WTC11 (cell line): ENCODE data around the gene ZBTB25. TPM values are rescaled to one million over a fixed set of nuclear protein-coding genes. Genes with fewer than 3 reads are reported as not detected.

Experiments used
- ATAC-seq: fragments of 200-7000 bp; cut with Tn5 transposase; 2 replicates; pipeline ENCODE4 v1.10.0; 2021; ENCODE audit warnings: mild to moderate bottlenecking, moderate library complexity
- CTCF ChIA-PET: fragments of 300-600 bp; sonication (Branson Sonifier 250); formaldehyde crosslinking; loops from one replicate; lab custom pipeline; 2021; ENCODE audit warnings: antibody characterized with exemption; lab: Charles Lee
- POLR2A ChIA-PET: fragments of 350-600 bp; sonication (Branson Sonifier 250); formaldehyde crosslinking; loops from one replicate; lab custom pipeline; 2021; ENCODE audit warnings: antibody characterized with exemption; lab: Charles Lee
- DNase-seq: peaks from one replicate; pipeline ENCODE4 v3.0.0; 2021; ENCODE audit warnings: low spot score
- H3K27ac Mint-ChIP-seq: 2 replicates; pipeline ENCODE4 v1.8.0; 2021; ENCODE audit warnings: mixed read lengths
- H3K27me3 Mint-ChIP-seq: 2 replicates; pipeline ENCODE4 v1.8.0; 2021; ENCODE audit warnings: low read depth, mild to moderate bottlenecking, moderate library complexity, mixed read lengths
- H3K36me3 Mint-ChIP-seq: 2 replicates; pipeline ENCODE4 v1.8.0; 2021; ENCODE audit warnings: mixed read lengths
- H3K4me1 Mint-ChIP-seq: 2 replicates; pipeline ENCODE4 v1.8.0; 2022; ENCODE audit warnings: mixed read lengths
- H3K4me3 Mint-ChIP-seq: 2 replicates; pipeline ENCODE4 v1.8.0; 2021; ENCODE audit warnings: mild to moderate bottlenecking, moderate library complexity, mixed read lengths
- H3K9me3 Mint-ChIP-seq: 2 replicates; pipeline ENCODE4 v1.8.0; 2021; ENCODE audit warnings: mixed read lengths
- ATF6 ChIP-seq: sonication (generic); formaldehyde crosslinking; IDR thresholded peaks from 2 replicates; pipeline ENCODE4 v1.8.1; 2023; ENCODE audit warnings: mild to moderate bottlenecking, missing genetic modification reagents
- CREM ChIP-seq: sonication (generic); formaldehyde crosslinking; IDR thresholded peaks from 2 replicates; pipeline ENCODE4 v1.8.1; 2022; ENCODE audit warnings: mild to moderate bottlenecking, missing genetic modification reagents, moderate library complexity
- E2F5 ChIP-seq: sonication (generic); formaldehyde crosslinking; IDR thresholded peaks from 2 replicates; pipeline ENCODE4 v1.8.1; 2022; ENCODE audit warnings: mild to moderate bottlenecking, moderate library complexity, missing genetic modification reagents
- GRHL2 ChIP-seq: fragments of 250-450 bp; sonication (Bioruptor Pico); IDR thresholded peaks from 2 replicates; pipeline ENCODE4 v1.8.0; 2022; ENCODE audit warnings: mild to moderate bottlenecking, moderate library complexity; ENCODE audit not compliant: insufficient replicate concordance, severe bottlenecking
- MAX ChIP-seq: sonication (generic); formaldehyde crosslinking; IDR thresholded peaks from 2 replicates; pipeline ENCODE4 v1.8.0; 2022; ENCODE audit warnings: mild to moderate bottlenecking, missing genetic modification reagents
- MXD4 ChIP-seq: fragments of 250-450 bp; sonication (Bioruptor Pico); IDR thresholded peaks from 2 replicates; pipeline ENCODE4 v1.8.0; 2021; ENCODE audit warnings: mild to moderate bottlenecking, moderate library complexity, borderline replicate concordance
- MYBL2 ChIP-seq: sonication (generic); formaldehyde crosslinking; IDR thresholded peaks from 2 replicates; pipeline ENCODE4 v1.8.1; 2023; ENCODE audit warnings: mild to moderate bottlenecking, moderate library complexity, missing genetic modification reagents
- SMAD3 ChIP-seq: sonication (generic); formaldehyde crosslinking; IDR thresholded peaks from 2 replicates; pipeline ENCODE4 v1.8.0; 2022; ENCODE audit warnings: missing genetic modification reagents, mild to moderate bottlenecking, borderline replicate concordance
- TEAD4 ChIP-seq: sonication (generic); formaldehyde crosslinking; IDR thresholded peaks from 2 replicates; pipeline ENCODE4 v1.8.0; 2022; ENCODE audit warnings: mild to moderate bottlenecking, missing genetic modification reagents
- total RNA-seq: library from RNA; stranded (reverse); gene quantifications from 3 replicates; pipeline ENCODE4 v1.2.3, GENCODE V29; 2021
- TF ChIP-seq, protein P1 (sequence below): fragments of 200-600 bp; IDR thresholded peaks from 2 replicates; pipeline ENCODE4 v1.8.0; 2022; ENCODE audit warnings: antibody characterized with exemption
- TF ChIP-seq, protein P2 (sequence below): fragments of 250-450 bp; sonication (Bioruptor Pico); IDR thresholded peaks from 2 replicates; pipeline ENCODE4 v1.9.0; 2021; ENCODE audit warnings: mild to moderate bottlenecking
- TF ChIP-seq, protein P3 (sequence below): sonication (generic); formaldehyde crosslinking; IDR thresholded peaks from 2 replicates; pipeline ENCODE4 v1.8.0; 2022; ENCODE audit warnings: missing genetic modification reagents

The ZBTB25 gene
- total RNA-seq, 1 experiment from 2014 or later: 11.9 TPM

GRCh38 chr14:64417055-64417770 is 86.4 kb downstream of the ZBTB25 start (continued):
- TF ChIP-seq, protein P1, sequence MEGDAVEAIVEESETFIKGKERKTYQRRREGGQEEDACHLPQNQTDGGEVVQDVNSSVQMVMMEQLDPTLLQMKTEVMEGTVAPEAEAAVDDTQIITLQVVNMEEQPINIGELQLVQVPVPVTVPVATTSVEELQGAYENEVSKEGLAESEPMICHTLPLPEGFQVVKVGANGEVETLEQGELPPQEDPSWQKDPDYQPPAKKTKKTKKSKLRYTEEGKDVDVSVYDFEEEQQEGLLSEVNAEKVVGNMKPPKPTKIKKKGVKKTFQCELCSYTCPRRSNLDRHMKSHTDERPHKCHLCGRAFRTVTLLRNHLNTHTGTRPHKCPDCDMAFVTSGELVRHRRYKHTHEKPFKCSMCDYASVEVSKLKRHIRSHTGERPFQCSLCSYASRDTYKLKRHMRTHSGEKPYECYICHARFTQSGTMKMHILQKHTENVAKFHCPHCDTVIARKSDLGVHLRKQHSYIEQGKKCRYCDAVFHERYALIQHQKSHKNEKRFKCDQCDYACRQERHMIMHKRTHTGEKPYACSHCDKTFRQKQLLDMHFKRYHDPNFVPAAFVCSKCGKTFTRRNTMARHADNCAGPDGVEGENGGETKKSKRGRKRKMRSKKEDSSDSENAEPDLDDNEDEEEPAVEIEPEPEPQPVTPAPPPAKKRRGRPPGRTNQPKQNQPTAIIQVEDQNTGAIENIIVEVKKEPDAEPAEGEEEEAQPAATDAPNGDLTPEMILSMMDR: no peak
- TF ChIP-seq, protein P2, sequence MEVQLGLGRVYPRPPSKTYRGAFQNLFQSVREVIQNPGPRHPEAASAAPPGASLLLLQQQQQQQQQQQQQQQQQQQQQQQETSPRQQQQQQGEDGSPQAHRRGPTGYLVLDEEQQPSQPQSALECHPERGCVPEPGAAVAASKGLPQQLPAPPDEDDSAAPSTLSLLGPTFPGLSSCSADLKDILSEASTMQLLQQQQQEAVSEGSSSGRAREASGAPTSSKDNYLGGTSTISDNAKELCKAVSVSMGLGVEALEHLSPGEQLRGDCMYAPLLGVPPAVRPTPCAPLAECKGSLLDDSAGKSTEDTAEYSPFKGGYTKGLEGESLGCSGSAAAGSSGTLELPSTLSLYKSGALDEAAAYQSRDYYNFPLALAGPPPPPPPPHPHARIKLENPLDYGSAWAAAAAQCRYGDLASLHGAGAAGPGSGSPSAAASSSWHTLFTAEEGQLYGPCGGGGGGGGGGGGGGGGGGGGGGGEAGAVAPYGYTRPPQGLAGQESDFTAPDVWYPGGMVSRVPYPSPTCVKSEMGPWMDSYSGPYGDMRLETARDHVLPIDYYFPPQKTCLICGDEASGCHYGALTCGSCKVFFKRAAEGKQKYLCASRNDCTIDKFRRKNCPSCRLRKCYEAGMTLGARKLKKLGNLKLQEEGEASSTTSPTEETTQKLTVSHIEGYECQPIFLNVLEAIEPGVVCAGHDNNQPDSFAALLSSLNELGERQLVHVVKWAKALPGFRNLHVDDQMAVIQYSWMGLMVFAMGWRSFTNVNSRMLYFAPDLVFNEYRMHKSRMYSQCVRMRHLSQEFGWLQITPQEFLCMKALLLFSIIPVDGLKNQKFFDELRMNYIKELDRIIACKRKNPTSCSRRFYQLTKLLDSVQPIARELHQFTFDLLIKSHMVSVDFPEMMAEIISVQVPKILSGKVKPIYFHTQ (CRISPR knock-in tag): no peak
- no peak for TF ChIP-seq CREM (CRISPR knock-in tag)
- TF ChIP-seq E2F5 (CRISPR knock-in tag): no peak
- TF ChIP-seq GRHL2 (CRISPR knock-in tag): no peak
- TF ChIP-seq TEAD4 (CRISPR knock-in tag): no peak
- no peak for TF ChIP-seq MYBL2 (CRISPR knock-in tag)
- TF ChIP-seq, protein P3, sequence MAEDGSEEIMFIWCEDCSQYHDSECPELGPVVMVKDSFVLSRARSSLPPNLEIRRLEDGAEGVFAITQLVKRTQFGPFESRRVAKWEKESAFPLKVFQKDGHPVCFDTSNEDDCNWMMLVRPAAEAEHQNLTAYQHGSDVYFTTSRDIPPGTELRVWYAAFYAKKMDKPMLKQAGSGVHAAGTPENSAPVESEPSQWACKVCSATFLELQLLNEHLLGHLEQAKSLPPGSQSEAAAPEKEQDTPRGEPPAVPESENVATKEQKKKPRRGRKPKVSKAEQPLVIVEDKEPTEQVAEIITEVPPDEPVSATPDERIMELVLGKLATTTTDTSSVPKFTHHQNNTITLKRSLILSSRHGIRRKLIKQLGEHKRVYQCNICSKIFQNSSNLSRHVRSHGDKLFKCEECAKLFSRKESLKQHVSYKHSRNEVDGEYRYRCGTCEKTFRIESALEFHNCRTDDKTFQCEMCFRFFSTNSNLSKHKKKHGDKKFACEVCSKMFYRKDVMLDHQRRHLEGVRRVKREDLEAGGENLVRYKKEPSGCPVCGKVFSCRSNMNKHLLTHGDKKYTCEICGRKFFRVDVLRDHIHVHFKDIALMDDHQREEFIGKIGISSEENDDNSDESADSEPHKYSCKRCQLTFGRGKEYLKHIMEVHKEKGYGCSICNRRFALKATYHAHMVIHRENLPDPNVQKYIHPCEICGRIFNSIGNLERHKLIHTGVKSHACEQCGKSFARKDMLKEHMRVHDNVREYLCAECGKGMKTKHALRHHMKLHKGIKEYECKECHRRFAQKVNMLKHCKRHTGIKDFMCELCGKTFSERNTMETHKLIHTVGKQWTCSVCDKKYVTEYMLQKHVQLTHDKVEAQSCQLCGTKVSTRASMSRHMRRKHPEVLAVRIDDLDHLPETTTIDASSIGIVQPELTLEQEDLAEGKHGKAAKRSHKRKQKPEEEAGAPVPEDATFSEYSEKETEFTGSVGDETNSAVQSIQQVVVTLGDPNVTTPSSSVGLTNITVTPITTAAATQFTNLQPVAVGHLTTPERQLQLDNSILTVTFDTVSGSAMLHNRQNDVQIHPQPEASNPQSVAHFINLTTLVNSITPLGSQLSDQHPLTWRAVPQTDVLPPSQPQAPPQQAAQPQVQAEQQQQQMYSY (CRISPR knock-in tag): no peak
- no peak for TF ChIP-seq SMAD3 (CRISPR knock-in tag)
- TF ChIP-seq MXD4: no peak
- no peak for TF ChIP-seq MAX (CRISPR knock-in tag)

DNA sequence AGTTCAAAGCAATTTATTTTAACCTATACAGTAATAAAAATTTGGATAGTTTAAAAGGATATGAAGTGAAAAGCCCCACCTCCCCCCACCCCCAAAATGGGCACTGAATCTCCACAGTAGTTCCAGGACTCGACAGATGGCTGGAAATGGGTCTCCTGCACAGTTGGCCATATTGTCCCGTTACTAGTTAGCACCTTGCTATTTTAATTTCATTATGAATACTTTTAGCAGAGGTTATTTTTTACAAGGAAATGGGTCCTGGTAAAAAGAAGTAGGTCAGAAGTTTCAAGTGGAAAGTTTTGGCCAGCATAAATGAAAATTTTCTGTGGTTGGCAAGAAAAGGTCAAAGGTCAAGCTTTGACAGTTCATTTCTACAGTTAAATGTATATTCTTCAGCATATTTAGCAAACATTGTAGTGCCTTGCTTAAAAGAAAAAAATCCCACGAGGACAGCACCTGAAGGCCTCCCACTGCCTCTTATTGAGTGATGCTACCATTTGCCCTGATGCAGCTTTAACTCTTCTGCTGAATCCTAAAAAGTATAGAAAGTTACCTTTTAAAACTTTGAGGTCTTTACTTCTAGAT is 87.2 kb downstream of the ZBTB25 start:
- Mint-ChIP-seq H3K4me1 (no peaks in the 10 kb centered on the region), H3K36me3 (peaks cover 79% of the 10 kb centered on the region), H3K4me3 (no peak overlapping the region), H3K9me3 (no peaks in the 10 kb centered on the region), H3K27ac (no peak overlapping the region), H3K27me3 (no peaks in the 10 kb centered on the region)
- POLR2A ChIA-PET: no interaction called here
- ATAC-seq (no peak), DNase-seq (no peak)
- no peak for TF ChIP-seq ATF6 (CRISPR knock-in tag)
- TF ChIP-seq, all 79 proteins: peak for 0
- CTCF ChIA-PET: interaction anchor here (1.1 kb wide), 1 partner anchor 14 kb away, joined by 4 read pairs; no protein-coding TSS in a partner anchor
